Fibroblast of lung (primary cell): ENCODE data around the gene ZSWIM5.

ENCODE experiments used
- CTCF ChIP-seq, 2 donors: IDR thresholded peaks in 1 of 2; conservative IDR thresholded peaks in 1 of 2; 1 replicate in 1 of 2; 2 replicates in 1 of 2; pipeline ENCODE4 v1.5.1; 2011 to 2012; ENCODE audit warnings: low read length in 2 of 2, control low read depth in 1 of 2, inconsistent platforms in 1 of 2, low read depth in 1 of 2, mild to moderate bottlenecking in 1 of 2
- EZH2 ChIP-seq: IDR thresholded peaks from 2 replicates; pipeline ENCODE4 v1.5.1; 2012; ENCODE audit warnings: low read length, control low read depth, mild to moderate bottlenecking; ENCODE audit errors: missing control alignments

GRCh38 chr1:45008076-45008475, 198.3 kb downstream of the ZSWIM5 start:
- no peak for TF ChIP-seq CTCF (conservative IDR thresholded peaks at IDR 0.05 in 1 of 2, IDR thresholded peaks at IDR 0.05 in 1 of 2; ENCODE audit: low read depth in 1 of 2, low read length in 2 of 2)
- no peak for TF ChIP-seq EZH2
